Loucy (cell line): ENCODE measurements around the gene TF.

ENCODE experiments used
- H2AFZ ChIP-seq: fragments of 200-600 bp; sonication (generic); 2 replicates; pipeline ENCODE4 v1.6.0; 2016; ENCODE audit warnings: antibody characterized with exemption, mild to moderate bottlenecking, low read length, moderate library complexity
- H3F3A ChIP-seq: fragments of 200-600 bp; 2 replicates; pipeline ENCODE4 v1.6.0; 2016; ENCODE audit warnings: antibody characterized with exemption, low read depth, mild to moderate bottlenecking
- H3K27me3 ChIP-seq: fragments of 200-600 bp; sonication (generic); 2 replicates; pipeline ENCODE4 v1.6.1; 2014; ENCODE audit warnings: low read length, mild to moderate bottlenecking; ENCODE audit not compliant: insufficient read depth, poor library complexity, severe bottlenecking
- H3K36me3 ChIP-seq: fragments of 200-600 bp; sonication (generic); 2 replicates; pipeline ENCODE4 v1.6.1; 2016; ENCODE audit warnings: low read length; ENCODE audit not compliant: insufficient read depth
- H3K4me1 ChIP-seq: fragments of 200-600 bp; sonication (generic); 2 replicates; pipeline ENCODE4 v1.5.1; 2014; ENCODE audit warnings: low read length, mild to moderate bottlenecking; ENCODE audit not compliant: insufficient read depth, poor library complexity, severe bottlenecking
- H3K4me2 ChIP-seq: fragments of 200-600 bp; sonication (generic); 2 replicates; pipeline ENCODE4 v1.6.0; 2014; ENCODE audit warnings: antibody characterized with exemption, low read length, low read depth, mild to moderate bottlenecking; ENCODE audit not compliant: poor library complexity, severe bottlenecking
- H3K4me3 ChIP-seq: fragments of 200-600 bp; sonication (generic); 2 replicates; pipeline ENCODE4 v1.5.1; 2014; ENCODE audit warnings: low read length, mild to moderate bottlenecking, mixed read lengths; ENCODE audit not compliant: poor library complexity, severe bottlenecking
- H3K79me2 ChIP-seq: fragments of 200-600 bp; sonication (generic); 2 replicates; pipeline ENCODE4 v1.6.1; 2014; ENCODE audit warnings: low read length; ENCODE audit not compliant: insufficient read depth
- H3K9ac ChIP-seq: fragments of 200-600 bp; sonication (generic); 2 replicates; pipeline ENCODE4 v1.6.0; 2014; ENCODE audit warnings: mild to moderate bottlenecking, low read depth, low read length, moderate library complexity; ENCODE audit not compliant: poor library complexity, severe bottlenecking
- H3K9me2 ChIP-seq: fragments of 200-600 bp; sonication (generic); replicated peaks from 2 replicates; pipeline ENCODE4 v1.6.1; 2016; ENCODE audit warnings: low read depth, low read length, mixed read lengths
- H3K9me3 ChIP-seq: fragments of 200-600 bp; sonication (generic); 2 replicates; pipeline ENCODE4 v1.6.1; 2014; ENCODE audit warnings: mild to moderate bottlenecking, antibody characterized with exemption, low read length, low read depth; ENCODE audit not compliant: insufficient read depth
- H4K20me1 ChIP-seq: fragments of 200-600 bp; sonication (generic); 2 replicates; pipeline ENCODE4 v1.6.0; 2014; ENCODE audit warnings: antibody characterized with exemption, low read length, mild to moderate bottlenecking; ENCODE audit not compliant: insufficient read depth, poor library complexity, severe bottlenecking
- EZH2phosphoT487 ChIP-seq: fragments of 200-600 bp; IDR thresholded peaks from 2 replicates; pipeline ENCODE4 v1.6.1; 2018; ENCODE audit warnings: antibody characterized with exemption, mild to moderate bottlenecking, moderate library complexity, borderline replicate concordance
- TF ChIP-seq, protein P1 (sequence below): fragments of 200-600 bp; sonication (generic); conservative IDR thresholded peaks from 2 replicates; pipeline ENCODE4 v1.5.1; 2014; ENCODE audit warnings: mild to moderate bottlenecking, antibody characterized with exemption, low read length

Gene TF

DNA sequence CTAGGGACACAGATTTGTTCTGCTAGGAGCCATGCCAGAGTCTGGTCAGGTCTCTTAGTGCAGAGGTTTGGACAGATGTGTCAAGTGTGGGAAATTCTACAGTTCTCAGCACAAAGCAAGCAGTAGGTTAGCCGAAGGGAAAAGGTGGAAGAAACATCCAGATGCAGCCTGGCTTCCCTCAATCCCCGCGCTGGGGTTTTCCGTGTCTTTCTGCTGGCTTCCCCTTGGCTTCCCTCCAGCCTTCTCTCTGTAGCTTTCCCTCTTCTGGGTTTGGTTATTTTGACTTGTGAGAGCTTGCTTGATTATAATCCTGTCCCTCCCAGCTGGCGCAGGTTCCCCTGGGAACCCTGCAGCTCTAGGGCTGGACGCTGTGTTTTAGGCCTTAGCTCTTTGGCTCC is 4.1 kb downstream of the TF start:
- Histone ChIP-seq H2AFZ (no peak overlapping the region), H3K27me3 (no peaks in the 10 kb centered on the region), H3K9ac (no peak overlapping the region), H3K9me3 (no peaks in the 10 kb centered on the region), H3K36me3 (no peaks in the 10 kb centered on the region), H3K79me2 (no peaks in the 10 kb centered on the region), H3F3A (no peaks in the 10 kb centered on the region), H3K4me3 (no peak overlapping the region), H3K9me2 (no peaks in the 10 kb centered on the region), H3K4me2 (no peak overlapping the region), H3K4me1 (no peaks in the 10 kb centered on the region), H4K20me1 (no peaks in the 10 kb centered on the region)
- no peak for TF ChIP-seq EZH2phosphoT487
- TF ChIP-seq, protein P1, sequence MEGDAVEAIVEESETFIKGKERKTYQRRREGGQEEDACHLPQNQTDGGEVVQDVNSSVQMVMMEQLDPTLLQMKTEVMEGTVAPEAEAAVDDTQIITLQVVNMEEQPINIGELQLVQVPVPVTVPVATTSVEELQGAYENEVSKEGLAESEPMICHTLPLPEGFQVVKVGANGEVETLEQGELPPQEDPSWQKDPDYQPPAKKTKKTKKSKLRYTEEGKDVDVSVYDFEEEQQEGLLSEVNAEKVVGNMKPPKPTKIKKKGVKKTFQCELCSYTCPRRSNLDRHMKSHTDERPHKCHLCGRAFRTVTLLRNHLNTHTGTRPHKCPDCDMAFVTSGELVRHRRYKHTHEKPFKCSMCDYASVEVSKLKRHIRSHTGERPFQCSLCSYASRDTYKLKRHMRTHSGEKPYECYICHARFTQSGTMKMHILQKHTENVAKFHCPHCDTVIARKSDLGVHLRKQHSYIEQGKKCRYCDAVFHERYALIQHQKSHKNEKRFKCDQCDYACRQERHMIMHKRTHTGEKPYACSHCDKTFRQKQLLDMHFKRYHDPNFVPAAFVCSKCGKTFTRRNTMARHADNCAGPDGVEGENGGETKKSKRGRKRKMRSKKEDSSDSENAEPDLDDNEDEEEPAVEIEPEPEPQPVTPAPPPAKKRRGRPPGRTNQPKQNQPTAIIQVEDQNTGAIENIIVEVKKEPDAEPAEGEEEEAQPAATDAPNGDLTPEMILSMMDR: no peak

DNA sequence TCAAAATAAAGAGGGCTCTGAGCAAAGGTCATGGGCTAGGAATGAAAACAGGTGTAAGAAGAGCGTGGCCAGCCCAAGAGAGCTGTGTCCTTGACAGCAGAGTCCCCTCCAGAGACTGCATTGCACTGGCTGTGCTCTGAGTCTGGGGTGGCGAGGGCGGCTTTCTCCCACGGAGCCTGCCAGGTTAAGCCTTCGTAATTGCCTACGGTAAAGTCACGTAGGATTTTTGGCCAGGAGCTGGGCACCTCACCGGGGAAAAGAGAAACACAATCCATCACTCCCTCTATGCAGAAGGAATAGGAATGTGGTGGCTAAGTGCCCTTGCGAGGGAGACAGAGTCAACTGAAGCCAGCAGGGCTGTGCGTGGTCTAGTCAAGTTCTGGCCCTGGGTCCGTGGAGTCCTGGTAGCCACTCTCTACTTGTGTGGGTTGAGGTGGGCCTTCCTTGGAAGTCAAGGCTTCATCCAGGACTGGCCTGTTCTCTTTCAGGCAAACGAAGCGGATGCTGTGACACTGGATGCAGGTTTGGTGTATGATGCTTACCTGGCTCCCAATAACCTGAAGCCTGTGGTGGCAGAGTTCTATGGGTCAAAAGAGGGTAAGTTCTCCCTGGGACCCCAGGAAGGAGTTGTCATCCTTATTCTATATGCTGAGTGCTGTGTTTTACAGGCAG is 7.0 kb downstream of the TF start:
- Histone ChIP-seq H3K4me3 (no peak overlapping the region), H3K4me1 (no peaks in the 10 kb centered on the region), H3K36me3 (no peaks in the 10 kb centered on the region), H2AFZ (no peak overlapping the region), H3K9me2 (no peaks in the 10 kb centered on the region), H3K9ac (no peak overlapping the region), H3K27me3 (no peaks in the 10 kb centered on the region), H3F3A (no peaks in the 10 kb centered on the region), H4K20me1 (no peaks in the 10 kb centered on the region), H3K9me3 (no peaks in the 10 kb centered on the region), H3K4me2 (no peak overlapping the region), H3K79me2 (no peaks in the 10 kb centered on the region)
- TF ChIP-seq, protein P1: no peak

DNA sequence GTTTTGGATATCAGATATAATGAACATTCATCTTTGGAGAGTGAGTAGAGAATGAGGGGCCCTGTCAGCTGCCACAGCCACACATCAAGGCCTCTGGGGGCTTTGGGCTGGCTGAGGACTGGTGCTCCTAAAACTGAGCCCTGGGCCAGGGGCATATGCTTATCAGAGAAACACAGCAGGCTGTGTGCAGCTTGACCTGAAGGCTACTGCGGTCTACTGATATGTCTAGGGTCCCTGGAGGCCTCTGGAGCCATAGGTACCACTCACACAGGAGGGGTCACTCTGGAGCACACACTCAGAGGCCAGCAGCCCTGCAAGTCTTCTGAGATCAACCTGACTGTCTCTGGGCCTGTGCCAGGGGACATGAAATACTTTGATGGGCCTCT is 7.6 kb downstream of the TF start:
- Histone ChIP-seq H3K9me3 (no peaks in the 10 kb centered on the region), H3K9ac (no peak overlapping the region), H3K4me2 (no peak overlapping the region), H3K36me3 (no peaks in the 10 kb centered on the region), H4K20me1 (no peaks in the 10 kb centered on the region), H2AFZ (no peak overlapping the region), H3K79me2 (no peaks in the 10 kb centered on the region), H3K27me3 (no peaks in the 10 kb centered on the region), H3K4me3 (no peak overlapping the region), H3F3A (no peaks in the 10 kb centered on the region), H3K4me1 (no peaks in the 10 kb centered on the region), H3K9me2 (no peaks in the 10 kb centered on the region)
- TF ChIP-seq, protein P1: no peak
- TF ChIP-seq EZH2phosphoT487: no peak
